Measurements from ENCODE around the gene MEGF10.

- TF ChIP-seq CTCF (conservative IDR thresholded peaks at IDR 0.05) (no peak), EZH2 (IDR thresholded peaks at IDR 0.05; ENCODE audit: low read depth) (no peak)
Measured at GRCh38 chr5:127298656-127299055, 8.1 kb downstream of the MEGF10 start.

Data from PC-9 (cell line).